8988T (cell line): Measurements from ENCODE around the gene ACLY.
"Not testable (repeated sequence)": the region's sequence is repeated elsewhere in the genome, so short reads cannot be mapped to it uniquely, and the experiment has no call there.

ENCODE experiments used
- DNase-seq: peaks from one replicate; pipeline ENCODE4 v3.0.0; 2011

ACLY gene

DNA sequence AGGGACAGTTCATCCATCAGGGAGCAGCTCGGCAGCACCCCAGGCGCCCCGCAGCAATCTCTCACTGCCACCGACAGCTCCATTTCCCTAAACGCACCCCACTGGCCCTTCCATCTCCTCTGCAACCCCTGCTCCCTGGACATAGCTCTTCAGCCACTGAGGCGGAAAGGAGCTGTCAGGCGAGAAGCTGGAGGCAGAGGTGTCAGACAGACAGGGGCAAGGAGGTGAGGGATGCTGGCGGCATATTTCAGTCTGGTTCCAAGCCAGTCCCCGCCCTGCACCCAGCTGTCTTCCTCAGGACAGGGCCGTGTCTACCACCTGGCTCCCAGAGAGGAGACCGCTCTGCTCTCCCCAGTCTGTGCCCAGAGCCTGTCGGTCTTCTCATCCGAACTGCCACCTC lies 9.7 kb downstream of the ACLY start:
- DNase-seq, result no peak

DNA sequence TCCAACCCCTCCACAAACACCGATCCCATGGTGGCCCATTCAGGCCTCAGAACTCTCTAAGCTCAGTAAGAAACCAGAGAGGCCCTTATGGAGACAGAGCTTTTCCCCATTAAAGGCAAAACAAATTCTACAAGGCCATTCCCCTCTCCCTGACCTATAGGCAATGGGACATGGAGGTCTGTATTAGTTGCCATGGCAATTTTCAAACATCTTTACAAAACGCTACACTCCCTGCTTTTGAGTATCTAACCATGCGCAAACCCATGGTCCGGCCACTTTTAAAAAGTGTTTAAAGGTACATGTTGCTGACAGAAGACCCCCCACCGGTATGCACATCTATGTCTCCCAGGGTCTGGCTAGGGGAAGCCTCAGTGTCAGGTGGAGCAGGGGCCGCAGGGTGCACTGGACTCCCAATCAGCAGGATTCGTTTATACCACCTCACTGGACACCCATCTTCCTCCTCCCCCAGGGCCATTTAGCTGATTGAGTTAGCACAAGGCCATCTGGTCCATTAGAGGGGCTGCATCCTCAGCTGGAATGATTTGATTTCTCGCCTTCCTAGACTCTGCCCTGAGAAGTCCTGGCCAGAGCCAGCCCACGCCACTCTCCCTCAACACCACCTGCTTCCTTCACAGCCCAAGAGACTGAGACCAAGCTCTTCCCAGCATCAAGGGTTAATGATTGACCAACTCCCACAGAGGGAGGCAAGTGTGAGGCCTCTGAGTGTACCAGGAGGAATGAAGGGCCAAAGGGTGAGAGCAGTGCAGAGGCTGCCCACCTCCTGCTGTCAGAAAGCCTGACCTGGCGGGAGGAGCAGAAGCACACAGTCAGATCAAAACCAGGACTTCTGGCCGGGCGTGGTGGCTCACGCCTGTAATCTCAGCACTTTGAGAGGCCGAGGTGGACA lies 10.9 kb downstream of the ACLY start:
- no peak for DNase-seq

DNA sequence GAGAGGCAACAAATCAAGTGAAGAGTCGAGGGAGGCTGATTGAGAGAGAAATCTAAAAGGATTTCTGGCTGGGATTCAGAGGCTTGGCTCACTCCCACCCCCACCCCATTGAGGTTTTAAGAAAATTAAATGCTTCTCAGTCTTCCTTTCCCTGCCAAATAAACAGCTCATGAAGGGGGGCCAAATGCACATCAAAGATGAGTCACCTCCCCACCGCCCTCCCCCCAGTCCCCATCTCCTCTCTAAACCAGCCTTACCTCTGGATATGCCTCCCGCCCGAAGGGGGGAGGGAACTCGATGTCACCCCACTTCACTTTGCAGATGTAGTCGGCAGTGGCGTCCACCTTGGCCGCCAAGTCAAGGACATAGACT lies 11.6 kb downstream of the ACLY start:
- DNase-seq, result no peak

DNA sequence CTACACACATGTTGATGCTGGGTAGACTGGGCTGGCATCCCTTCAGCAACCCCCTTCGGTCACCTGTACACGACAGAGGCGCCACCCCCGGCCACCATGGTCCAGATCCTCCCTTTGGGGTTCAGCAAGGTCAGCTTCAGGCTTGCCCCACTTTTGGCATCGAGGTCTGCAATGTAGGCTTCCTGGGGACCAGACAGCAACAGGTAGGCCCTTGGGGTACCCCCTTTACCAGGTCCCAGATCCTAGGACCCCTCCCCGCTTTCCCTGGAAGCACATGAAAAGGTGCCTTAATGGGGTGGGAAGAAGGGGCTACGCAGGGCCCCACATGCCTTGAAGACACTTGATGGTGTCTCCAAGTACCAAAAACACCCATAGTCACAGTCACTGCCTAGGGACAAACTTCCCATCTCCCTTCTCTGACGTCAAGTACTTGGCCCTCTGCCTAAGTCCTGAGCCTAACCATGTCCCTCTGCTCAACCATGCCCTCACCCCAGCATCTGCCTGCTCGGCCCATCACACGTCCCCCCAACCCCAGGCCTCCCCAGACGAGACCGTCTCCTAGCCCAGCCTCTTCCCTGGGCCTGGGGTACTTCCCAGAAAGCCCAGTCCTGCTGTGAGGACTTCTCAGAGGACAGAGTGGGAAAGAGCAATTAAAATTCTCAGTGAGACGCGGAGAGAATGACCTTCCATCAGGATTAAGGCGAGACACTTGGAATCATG lies 12.1 kb downstream of the ACLY start:
- no peak for DNase-seq

DNA sequence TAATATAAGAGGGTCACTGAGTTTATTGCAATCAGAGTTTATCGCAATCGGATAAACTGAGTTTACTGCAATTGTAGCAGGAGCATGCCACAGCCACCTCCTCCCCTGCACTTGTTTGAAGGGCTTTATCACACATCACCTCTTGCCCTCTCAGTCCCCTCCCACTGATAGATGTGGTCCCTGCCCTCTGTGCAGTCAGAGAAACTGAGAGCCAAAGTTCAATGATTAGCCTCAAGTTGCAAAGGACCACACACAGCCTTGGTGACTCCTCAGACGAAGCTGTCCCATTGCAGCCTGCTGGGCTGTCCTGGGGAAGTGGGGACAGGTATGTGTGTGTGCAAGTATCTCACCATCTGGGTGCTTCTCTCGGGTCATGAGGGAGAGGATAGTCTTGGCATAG lies 13.6 kb downstream of the ACLY start:
- DNase-seq, result no peak

DNA sequence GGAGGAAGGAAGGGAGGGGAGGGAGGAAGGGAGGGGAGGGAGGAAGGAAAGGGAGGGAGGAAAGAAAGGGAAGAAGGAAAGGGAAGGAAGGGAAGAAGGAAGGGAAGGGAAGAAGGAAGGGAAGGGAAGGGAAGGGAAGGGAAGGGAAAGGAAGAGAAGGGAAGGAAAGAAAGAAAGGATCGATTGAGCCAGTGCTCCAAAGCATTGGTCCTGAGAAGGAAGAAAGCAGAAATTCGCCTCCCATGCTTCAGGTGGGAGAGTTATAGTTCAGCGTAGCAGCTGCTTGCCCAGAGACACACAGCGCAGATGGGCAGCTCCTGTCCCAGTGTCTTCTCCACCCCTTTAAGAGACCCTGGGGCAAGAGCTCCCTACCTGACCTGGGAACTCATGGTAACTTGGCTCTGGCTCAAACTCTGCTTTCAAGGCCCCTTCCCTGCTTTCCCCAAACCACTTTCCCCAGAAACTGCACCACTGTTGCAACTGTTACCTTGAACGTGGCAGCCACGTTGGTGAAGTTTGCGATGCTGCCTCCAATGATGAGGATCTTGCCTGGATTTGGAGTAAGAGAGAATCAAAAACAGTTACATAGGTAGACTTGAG lies 14.4 kb downstream of the ACLY start:
- no peak for DNase-seq

DNA sequence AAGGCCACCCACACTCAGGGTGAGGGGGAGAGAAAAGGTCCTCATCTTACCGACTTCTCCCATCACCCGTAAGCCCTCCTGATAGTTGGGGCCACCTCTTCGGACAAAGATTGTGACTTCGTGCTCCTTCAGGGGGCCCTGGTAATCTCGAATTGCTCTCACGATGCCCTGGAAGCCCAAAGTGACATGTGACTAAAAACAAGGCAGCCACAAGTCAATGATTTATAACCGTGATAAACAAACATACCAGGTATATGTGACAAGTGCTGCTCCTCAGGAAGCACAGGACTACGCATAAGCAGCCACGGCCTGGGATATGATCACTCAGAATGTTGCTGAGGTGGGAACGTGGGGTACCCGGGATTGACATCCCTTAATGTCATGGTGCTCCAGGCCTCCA lies 17.1 kb downstream of the ACLY start:
- no peak for DNase-seq

DNA sequence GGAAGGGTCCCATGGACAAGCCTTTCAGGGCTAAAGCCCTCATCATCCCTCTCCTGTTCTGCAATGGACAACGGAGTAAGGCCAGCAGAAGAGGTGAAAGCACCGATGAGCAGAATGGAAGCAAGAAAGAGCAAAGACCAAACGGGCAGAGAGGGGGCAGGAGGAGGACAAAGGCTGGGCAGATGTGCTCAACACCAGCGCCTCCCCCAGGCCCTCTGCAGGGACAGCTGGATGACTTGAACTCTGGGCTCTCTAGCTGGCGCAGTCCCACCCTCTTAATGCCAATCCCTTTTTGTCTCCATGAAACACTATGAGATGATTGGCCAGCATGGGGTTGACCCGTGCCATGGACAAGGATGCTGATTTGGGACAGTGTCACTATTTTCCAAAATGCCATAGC lies 22.0 kb downstream of the ACLY start:
- no peak for DNase-seq

DNA sequence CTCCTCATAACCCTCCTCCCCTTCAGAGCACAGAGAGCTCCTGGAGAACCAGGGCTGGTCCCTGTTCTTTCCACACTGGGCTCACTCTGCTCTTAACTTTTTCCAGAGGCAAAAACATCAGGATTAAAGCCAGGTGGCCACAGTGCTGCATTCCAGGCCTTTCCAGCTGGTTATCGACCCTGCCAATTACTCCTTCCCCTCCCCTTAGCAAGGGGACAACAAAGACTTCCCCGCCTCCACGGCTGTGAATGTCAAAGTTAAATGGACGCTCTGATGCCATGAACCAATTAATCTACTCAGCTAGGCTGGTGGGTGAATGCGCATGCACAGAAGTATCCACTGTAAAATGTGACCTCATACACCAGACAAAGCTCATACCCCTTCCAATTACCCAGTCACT lies 23.1 kb downstream of the ACLY start:
- DNase-seq, result no peak

DNA sequence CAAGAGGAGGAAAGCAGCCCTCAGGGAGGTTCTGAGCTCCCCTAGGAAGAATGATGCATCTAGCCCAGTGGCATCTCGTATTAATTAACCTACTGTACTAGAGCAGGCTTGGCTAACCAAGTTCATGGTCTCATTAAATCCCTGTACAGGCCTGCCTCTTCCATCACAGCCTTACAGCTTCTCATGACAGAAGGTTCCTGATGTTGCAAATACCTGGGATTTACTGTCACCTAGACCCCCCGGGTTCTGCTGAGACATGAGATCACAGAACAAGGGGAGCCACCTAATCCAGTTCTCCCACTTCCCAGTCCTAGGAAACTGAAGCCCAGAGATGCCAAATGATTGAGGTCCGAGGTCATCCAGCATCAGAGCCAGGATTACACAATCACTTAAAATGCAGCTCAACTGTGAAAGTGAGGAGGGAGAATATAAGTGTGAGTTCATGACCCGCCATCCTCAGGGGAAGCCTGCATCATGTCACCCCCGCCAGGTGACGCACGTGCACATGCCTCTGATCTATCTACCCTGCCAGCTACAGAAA lies 23.9 kb downstream of the ACLY start:
- DNase-seq, result no peak

DNA sequence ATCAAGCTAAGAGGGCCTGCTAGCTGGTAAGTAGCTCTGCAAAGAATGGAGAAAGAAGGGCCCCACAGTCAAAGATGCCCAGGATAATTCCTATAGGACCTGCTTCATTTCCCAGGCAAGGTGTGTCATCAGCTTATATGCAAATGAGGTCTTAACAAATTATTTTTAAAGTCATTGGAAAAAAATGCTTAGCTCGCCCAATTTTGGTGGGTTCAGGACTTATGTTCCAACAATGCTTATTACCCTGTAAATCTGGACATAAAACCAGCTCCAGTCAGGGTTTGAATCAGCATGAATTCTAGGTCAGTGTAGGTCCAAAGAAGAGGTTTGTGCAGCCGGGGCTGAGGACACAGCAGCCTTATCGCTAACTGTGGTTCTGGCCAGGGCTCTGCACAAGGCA lies 25.4 kb downstream of the ACLY start:
- DNase-seq, result no peak

DNA sequence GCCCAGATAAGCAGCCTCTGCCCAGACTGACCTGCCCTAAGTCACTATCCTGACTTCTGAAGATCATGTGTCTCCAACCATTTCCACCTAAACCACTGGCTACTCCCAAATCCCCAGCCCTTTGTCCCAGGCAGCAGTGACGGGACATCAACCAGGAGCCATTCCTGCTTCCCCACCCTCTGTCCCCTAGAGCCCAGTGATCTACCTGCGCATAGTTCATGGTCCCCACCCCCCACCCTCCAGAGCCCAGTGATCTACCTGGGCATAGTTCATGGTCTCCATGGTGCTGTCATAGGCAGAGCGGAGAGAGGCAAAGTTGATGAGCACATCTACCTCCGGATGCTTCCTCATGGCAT lies 26.8 kb downstream of the ACLY start:
- DNase-seq, result no peak

DNA sequence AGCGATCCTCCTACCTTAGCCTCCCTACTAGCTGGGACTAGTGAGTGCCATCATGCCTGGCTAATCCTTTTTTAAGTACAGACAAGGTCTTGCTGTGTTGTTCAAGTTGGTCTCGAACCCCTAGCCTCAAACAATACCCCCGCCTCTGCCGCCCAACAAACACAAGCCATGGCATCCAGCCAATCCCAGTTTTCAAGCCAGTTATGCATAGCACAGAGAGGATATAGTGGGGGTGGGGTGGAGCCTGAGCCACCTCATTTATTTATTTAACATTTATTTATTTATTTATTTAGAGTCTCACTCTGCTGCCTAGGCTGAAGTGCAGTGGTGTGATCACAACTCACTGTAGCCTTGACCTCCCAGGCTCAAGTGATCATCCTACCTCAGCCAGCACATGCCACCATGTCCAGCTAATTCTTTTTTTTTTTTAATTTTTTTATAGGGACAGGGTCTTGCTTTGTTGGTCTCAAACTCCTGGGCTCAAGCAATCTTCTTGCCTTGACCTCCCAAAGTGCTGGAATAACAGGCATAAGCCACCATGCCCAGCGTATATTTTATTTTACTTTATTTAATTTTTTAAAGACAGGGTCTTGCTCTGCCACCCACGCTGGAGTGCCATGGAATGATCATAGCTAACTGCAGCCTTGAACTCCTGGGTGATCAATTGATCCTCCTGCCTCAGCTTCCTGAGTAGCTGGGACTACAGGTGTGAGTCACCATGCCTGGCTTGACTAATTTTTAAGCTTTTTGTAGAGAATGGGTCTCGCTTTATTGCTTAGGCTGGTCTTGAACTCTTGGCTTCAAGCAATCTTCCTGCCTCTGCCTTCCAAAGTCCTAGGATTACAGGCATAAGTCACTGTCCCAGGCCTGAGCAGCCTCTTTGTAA lies 27.4 kb downstream of the ACLY start:
- DNase-seq, result no peak

DNA sequence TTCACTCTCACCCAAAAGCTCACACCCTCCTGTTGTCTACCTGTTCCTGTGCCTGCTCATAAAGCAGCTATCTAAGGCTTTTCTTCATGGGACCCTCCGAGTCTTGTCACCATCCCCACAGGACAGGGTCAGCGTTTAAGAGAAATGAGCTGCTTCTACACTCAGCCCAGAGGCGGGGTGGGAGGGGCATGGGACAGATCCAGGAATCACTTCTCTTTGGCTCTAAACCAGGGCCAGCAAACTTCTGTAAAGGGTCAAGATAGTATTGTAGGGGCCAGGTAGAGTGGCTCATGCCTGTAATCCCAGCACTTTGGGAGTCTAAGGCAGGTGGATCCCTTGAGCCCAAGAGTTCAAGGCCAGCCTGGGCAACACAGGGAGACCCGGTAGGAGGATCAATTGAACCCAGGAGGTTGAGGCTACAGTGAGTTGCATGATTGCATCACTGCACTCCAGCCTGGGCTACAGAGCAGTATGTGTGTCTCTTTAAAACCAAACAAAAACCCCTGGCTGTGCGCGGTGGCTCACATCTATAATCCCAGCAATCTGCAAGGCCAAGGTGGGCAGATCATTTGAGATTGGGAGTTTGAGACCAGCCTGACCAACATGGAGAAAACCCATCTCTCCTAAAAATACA lies 30.3 kb downstream of the ACLY start:
- DNase-seq, result no peak

DNA sequence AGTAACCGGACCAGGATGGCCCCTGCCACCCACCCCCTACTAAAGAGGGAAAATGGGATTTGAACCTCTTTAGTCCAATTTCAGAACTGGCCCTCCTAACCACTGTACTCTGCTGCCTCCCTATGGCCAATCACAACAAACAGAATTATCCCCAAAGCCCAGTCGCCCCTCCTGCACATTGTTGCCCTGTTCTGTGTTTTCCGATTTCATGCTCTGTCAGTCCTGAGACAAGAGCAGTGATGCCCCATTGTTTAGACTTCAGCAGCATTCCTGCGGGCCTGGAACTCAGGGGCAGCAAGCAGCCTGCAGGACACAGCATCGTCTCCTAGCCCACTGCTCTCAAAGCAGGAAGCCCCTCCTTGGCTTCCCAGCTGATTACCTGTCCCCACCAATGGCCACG lies 33.0 kb downstream of the ACLY start:
- DNase-seq, result no peak

DNA sequence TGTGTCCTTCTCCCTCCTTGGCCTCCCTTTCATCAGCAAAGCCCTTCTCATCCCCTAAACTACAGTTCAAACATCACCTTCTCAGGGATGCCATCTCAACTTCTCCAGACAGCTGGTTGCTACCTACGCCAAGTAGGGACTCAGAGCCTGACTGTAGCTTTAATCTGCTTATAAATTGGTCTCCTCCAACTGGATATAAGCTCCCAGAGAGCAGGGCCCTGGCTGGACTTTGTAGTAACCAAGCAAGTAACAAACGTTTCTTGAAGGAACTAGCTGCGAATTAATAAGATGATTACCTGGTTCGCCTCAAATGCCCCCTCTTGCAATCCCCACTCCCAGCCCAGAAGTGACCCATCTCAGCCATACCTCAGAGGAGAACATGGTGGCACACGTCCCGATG lies 36.0 kb downstream of the ACLY start:
- no peak for DNase-seq

DNA sequence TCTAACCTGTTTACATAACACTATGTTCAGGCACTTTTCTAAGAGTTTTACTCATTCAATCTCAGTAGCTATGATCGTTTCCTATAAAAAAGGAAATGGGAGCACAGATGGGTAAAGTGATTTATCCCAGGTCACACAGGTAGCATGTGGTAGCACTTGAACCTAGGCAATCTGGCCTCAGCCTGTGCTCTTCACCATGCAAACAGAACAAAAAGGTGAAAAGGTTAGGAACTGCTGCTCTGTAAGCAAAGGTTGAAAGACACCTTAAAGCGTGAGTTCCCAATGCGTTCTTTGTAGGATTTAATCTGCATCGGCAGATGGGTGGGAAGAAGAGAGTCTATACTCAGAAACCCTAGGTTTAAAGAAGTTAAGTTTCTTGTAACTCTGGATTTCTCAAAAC lies 38.6 kb downstream of the ACLY start:
- DNase-seq, result no peak

DNA sequence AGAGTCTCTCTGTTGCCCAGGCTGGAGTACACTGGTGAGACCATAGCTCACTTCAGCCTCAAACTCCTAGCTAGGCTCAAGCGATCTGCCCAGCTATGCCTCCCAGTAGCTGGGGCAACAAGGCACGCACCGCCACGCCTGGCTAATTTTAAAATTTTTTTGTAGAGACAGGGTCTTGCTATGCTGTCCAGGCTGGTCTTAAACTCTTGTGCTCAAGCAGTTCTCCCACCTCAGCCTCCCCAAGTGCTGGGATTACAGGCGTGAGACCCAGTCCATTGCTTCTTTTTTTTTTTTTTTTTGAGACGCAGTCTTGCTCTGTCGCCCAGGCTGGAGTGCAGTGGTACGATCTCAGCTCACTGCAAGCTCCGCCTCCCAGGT lies 44.5 kb downstream of the ACLY start:
- not testable (repeated sequence) for DNase-seq

DNA sequence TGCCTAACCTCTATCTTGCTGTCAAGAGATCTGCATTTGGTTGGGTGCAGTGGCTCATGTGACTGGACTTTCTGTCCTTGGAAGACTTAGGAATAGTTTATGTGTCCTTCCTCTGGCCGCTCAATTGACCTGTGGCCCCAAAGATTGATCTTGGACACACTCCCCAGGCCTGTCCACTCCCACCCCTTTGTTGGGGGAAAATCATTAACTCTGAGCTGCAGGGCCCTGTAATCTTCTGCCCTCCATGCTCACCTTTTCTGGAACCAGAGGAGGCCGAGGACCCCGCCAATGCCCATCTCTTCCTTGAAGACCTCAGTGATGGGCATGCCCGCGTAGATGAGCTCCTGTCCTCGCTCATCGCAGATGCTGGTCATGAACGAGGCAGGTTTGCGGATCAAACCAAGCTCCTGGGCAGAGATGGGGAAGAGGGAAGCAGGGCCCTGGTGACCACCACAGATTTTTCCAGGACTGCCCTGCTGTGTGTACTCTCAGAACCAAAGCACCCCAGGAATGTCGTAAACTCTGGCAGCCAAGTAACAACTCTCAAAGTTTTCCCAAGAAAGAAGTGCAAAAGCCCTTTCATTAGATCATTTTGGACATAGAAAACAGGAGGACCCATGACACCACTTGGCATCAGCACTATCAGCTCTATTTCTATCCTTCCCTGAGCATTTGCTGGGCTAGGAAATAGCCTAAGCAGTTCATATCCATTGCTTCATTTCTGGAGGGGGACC lies 45.0 kb downstream of the ACLY start:
- DNase-seq, result no peak

DNA sequence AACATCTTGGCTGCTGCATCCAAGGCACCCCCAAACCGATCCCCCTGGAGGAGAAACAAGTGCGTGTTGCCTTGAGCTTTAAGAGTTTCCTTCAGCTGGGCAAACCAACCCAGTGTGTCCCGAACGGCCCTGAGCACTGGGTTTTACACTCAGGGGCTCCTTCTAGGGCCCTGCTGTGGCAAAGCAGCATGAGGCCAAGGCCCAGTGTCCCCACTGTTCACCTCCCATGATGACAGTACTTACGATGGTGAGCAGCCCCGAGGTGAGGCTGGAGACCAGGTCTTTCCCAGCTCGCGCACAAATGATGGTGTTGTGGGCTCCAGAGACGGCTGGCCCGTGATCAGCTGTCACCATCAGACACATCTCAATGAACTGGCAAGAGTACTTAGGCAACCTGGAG lies 47.0 kb downstream of the ACLY start:
- no peak for DNase-seq

DNA sequence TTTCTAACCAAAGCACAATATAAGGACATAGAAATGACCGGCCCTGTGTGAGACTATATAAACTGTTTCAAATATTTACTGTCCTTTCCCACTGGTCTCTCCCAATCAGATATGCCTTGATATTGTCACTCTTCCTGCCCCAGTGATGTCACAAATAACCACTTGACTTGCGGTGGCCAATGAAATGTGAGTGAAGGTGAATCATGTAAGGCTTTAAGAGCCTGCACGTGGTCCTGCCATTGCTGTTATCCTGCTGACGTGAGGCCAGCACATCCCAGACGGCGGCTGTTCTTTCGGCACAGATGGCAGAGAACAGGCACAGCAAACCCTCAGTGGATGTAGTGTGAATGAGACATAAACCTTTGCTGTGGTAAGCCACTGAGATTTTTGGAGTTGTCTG lies 48.1 kb downstream of the ACLY start:
- no peak for DNase-seq

DNA sequence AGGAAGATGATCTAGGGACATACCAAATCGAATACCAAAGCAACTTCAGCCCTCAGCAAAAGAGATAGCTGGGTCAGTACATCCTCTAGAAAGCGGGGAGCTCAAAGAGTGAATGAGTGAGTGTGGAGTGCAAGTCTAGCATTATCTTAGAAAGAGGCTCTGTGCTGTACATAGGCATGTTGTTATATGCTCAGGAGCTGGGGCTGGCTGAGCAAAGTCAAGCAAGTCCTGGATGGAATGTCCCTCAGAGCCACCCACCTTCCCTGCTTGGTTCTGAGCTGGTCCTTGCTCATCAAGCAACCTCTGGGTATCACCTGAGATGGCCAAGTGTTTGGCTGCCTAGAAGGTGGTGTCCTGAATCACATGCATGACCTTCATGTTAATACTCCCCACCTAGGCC lies 48.7 kb downstream of the ACLY start:
- no peak for DNase-seq
